Naive B cell (primary cell): ENCODE results near the gene ASTN2. TPM values are rescaled to one million over a fixed set of nuclear protein-coding genes. Genes with fewer than 3 reads are reported as not detected.

Source experiments
- ATAC-seq, 2 donors: fragments of 150-1000 bp; cut with Tn5 transposase; 2 replicates each; pipeline ENCODE4 v1.10.0; 2021; ENCODE audit warnings: low read depth in 2 of 2, mild to moderate bottlenecking in 2 of 2, moderate library complexity in 2 of 2
- DNase-seq: peaks from one replicate; pipeline ENCODE4 v3.0.0; 2022
- H3K27ac Mint-ChIP-seq, 6 donors: one replicate each; pipeline ENCODE4 v1.8.0; 2020 to 2022; ENCODE audit warnings: mild to moderate bottlenecking in 6 of 6, mixed read lengths in 6 of 6, moderate library complexity in 5 of 6, inconsistent platforms in 2 of 6
- H3K27me3 Mint-ChIP-seq, 3 donors: one replicate each; pipeline ENCODE4 v1.8.0; 2021 to 2022; ENCODE audit warnings: mixed read lengths in 3 of 3, mild to moderate bottlenecking in 1 of 3
- H3K36me3 Mint-ChIP-seq, 2 donors: one replicate each; pipeline ENCODE4 v1.8.0; 2020 to 2022; ENCODE audit warnings: mixed read lengths in 2 of 2, inconsistent platforms in 1 of 2, mild to moderate bottlenecking in 1 of 2
- H3K4me1 Mint-ChIP-seq, 3 donors: one replicate each; pipeline ENCODE4 v1.8.0; 2020 to 2022; ENCODE audit warnings: mixed read lengths in 3 of 3, inconsistent platforms in 1 of 3, mild to moderate bottlenecking in 1 of 3, moderate library complexity in 1 of 3
- H3K4me3 Mint-ChIP-seq, 8 donors: one replicate each; pipeline ENCODE4 v1.8.0; 2020 to 2022; ENCODE audit warnings: mild to moderate bottlenecking in 8 of 8, mixed read lengths in 8 of 8, moderate library complexity in 8 of 8, inconsistent platforms in 2 of 8
- H3K9me3 Mint-ChIP-seq, 7 donors: one replicate each; pipeline ENCODE4 v1.8.0; 2020 to 2022; ENCODE audit warnings: mixed read lengths in 7 of 7, mild to moderate bottlenecking in 5 of 7, inconsistent platforms in 2 of 7, moderate library complexity in 1 of 7
- polyA plus RNA-seq, 6 donors: library from polyadenylated mRNA; unstranded; fragments of 300-500 nt; fragmentation: Illumina TruSeq; gene quantifications; one replicate each; pipeline ENCODE4 v1.2.3, GENCODE V29; 2021; ENCODE audit warnings: low read depth in 6 of 6

ASTN2 gene
- polyA plus RNA-seq, 6 donors from 2014 or later, result 0.89 to 2.5 (median 1.5) TPM; not detected in 1

DNA sequence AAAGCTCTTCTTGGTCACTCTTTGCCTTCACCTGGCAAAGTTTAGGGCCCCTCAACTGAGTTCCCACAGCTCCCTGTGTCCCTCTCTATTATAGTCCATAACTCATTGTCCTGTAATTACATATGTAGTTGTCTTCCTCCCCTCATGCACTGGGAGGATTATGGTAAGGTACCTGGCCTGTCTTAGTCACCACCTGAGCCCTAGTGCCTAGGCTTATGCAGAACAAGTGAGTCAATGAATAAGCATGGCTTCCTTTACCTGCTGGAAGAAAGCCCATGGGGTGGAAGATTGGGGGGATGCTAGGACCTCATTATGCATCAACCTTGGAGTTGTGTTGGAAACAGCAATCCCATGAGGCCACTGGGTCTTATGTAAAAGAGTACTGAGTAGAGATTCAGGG is 915.4 kb downstream of the ASTN2 start:
- Mint-ChIP-seq H3K27me3 (peaks cover 0 to 8% (median 0%) of the 10 kb centered on the region in 3 donors), H3K4me3 (no peak overlapping the region)
- ATAC-seq, result no peak

DNA sequence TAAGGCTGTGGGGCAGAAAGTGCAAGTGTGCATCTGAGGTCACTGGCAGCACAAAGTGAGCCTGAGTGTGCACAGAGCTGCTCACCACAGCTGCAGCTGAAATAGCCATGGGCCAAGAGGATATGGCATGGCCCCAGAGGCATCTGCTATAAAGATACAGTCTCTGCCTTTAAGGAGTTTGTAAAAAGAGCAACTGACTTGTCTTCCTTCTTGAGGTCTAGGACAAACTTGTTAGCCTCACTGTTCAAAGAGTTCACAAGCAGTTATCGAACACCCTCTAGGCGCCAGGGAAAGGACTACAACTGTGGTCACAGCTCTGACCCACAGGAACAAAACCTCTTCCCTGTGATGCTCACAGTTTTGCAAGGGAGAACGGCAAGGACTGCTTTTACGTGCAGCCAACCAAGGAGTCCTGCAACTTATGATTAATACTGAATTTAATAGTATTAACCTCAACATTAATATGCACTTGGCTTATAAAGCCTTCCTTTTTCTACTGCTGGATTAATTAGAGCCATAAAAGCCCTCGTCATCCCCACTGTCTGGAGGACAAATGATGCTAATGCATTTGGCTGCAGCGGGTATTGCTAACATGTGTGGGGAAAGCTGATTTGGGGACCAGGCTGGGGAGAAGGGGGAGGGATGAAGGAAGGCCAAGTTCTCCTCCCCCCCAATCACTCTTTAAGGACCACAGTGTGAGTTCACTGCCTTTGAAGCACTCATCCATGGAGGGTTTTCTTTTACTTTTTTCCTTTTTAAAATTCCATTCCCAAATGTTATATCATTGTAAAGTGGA is 917.6 kb downstream of the ASTN2 start:
- peaks cover 0 to 6% of the 10 kb centered on the region in 2 donors for H3K36me3 Mint-ChIP-seq
- no peak for DNase-seq
- H3K27me3 Mint-ChIP-seq, result peaks cover 0 to 8% (median 0%) of the 10 kb centered on the region in 3 donors
- H3K4me1 Mint-ChIP-seq, result no peaks in the 10 kb centered on the region
- ATAC-seq, result no peak
- H3K4me3 Mint-ChIP-seq, result no peak overlapping the region
- H3K9me3 Mint-ChIP-seq, result peaks cover 0 to 6% (median 4%) of the 10 kb centered on the region in 7 donors
- no peak overlapping the region for H3K27ac Mint-ChIP-seq

More for the DNA sequence above, 915.4 kb downstream of the ASTN2 start:
- H3K36me3 Mint-ChIP-seq, result peaks cover 0 to 11% of the 10 kb centered on the region in 2 donors
- no peak overlapping the region for H3K27ac Mint-ChIP-seq
- peaks cover 0 to 13% (median 8%) of the 10 kb centered on the region in 7 donors for H3K9me3 Mint-ChIP-seq
- no peaks in the 10 kb centered on the region for H3K4me1 Mint-ChIP-seq
- DNase-seq, result no peak

DNA sequence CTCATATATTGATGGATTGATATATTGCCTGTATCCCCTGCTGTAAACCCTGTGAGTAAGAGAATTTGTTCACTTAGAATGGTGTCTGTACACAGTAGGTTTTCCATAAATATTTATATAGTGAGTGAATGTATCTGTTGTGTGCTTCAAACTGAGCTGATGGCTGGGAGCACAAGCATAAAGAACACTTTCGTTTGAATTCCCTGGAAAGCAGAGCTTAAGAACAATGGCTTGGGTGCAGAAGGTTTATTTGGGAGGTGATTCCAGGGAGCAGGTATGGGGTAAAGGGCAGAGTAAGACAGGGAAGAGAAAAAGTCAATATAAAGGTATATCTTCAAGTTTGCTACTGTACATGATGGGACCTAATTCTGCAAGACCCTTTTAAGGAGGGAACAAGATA is 918.7 kb downstream of the ASTN2 start:
- Mint-ChIP-seq H3K9me3 (peaks cover 0 to 2% (median 0%) of the 10 kb centered on the region in 7 donors), H3K36me3 (no peaks in the 10 kb centered on the region)

DNA sequence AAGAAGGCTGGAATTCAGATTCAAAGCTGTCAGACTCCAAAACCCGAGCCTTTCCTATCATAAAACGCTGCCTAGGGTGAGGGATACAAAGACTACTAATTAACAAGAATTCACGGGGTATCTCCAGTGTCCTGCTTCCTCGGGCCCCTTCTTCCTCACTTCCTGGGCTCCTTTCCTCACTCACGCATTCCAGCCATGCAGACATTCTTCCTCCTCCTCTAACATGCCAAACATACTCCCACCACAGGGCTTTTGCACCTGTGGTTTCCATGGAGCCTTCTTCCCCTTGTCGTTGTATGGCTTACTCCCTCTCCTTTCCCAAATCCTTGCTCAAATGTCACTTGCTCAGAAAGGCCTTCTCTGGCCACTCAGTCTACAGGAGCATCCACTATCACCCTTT is 919.1 kb downstream of the ASTN2 start:
- no peak overlapping the region for H3K4me3 Mint-ChIP-seq
- H3K36me3 Mint-ChIP-seq, result no peaks in the 10 kb centered on the region
- ATAC-seq, result no peak
- H3K27ac Mint-ChIP-seq, result no peak overlapping the region
- no peaks in the 10 kb centered on the region for H3K4me1 Mint-ChIP-seq
- H3K27me3 Mint-ChIP-seq, result peaks cover 0 to 8% (median 0%) of the 10 kb centered on the region in 3 donors
- H3K9me3 Mint-ChIP-seq, result peaks cover 0 to 2% (median 0%) of the 10 kb centered on the region in 7 donors
- DNase-seq, result no peak

More for the DNA sequence above, 918.7 kb downstream of the ASTN2 start:
- no peak for DNase-seq
- Mint-ChIP-seq H3K27me3 (peaks cover 0 to 8% (median 0%) of the 10 kb centered on the region in 3 donors), H3K27ac (no peak overlapping the region), H3K4me1 (no peaks in the 10 kb centered on the region), H3K4me3 (no peak overlapping the region)
- ATAC-seq, result no peak

DNA sequence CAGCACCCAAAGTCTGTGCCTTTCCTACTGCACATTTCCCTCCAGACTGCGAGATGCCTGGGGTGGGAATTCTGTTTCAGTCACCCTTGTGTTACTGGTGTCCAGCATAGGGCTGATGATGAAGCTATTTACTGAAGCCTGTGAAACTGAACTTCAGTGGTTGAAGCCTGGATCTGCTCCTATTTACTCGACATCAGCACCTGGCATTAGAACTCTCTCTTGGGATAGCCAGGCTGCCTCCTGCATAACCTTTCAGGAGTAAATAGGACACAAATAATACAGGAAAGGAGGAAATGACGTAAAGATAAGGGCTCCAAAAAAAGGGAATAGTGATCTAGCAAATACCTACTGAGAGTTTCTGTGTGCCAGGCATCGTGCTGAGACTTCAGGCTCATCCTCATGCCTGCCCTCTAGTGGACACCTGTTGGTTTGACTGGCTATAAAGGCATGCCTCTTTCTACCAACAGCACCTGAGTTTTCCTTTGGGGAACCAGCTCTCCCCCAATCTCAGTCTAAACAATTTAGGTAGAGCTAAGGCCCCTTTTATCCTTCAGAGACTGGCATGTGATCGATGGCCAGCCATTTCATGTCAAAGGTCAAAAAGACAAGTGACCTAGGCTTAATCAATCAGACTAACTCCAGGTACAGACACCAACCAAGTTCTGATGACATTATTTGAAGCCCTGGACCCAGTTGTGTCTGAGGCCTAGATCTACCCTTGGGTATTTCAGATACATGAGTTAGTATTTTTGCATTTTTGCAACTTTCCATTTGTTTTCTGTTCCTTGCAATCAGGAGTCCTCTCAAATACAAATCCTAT is 919.8 kb downstream of the ASTN2 start:
- peaks cover 0 to 8% (median 0%) of the 10 kb centered on the region in 3 donors for H3K27me3 Mint-ChIP-seq
- ATAC-seq (no peak), DNase-seq (no peak)
- peaks cover 0 to 2% (median 0%) of the 10 kb centered on the region in 7 donors for H3K9me3 Mint-ChIP-seq
- H3K4me1 Mint-ChIP-seq, result no peaks in the 10 kb centered on the region
- no peak overlapping the region for H3K27ac Mint-ChIP-seq
- no peaks in the 10 kb centered on the region for H3K36me3 Mint-ChIP-seq
- no peak overlapping the region for H3K4me3 Mint-ChIP-seq

DNA sequence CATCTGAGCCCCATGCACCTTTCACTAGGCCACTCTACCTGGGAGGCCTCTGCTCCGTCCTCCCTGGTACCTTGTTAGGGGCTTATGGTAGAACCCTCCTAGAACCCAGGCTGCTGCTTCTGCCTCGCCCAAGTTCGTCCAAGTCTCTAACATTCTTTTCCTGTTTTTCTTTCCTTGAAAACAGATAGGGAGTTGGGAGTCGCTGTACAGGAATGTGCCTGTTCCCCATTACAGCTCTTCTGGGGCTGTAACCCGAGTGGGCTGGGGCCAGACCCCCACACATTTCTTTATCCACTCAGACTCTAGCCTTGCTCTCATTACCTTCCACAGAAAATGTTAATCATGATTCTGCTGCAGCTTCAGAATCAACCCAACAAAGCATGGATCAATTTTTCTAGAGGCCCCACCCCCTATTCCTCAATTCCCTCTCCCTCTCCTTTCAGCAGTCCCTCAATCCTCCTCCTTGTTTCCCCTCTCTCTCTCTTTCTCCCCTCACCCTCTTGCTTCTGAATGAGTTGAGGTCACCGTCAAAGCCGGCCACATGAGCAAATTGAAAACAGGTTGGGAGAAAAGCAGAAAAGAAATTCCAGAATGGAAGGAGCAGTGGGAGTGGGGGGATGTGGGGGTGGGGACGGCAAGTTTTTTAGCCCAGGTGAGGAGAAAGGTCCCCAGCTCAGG is 921.5 kb downstream of the ASTN2 start:
- H3K27ac Mint-ChIP-seq, result no peak overlapping the region
- no peak for ATAC-seq
- H3K36me3 Mint-ChIP-seq, result no peaks in the 10 kb centered on the region
- DNase-seq, result no peak
- no peak overlapping the region for H3K4me3 Mint-ChIP-seq
- H3K9me3 Mint-ChIP-seq, result peaks cover 0 to 2% (median 0%) of the 10 kb centered on the region in 7 donors
- peaks cover 0 to 8% (median 0%) of the 10 kb centered on the region in 3 donors for H3K27me3 Mint-ChIP-seq
- no peaks in the 10 kb centered on the region for H3K4me1 Mint-ChIP-seq

DNA sequence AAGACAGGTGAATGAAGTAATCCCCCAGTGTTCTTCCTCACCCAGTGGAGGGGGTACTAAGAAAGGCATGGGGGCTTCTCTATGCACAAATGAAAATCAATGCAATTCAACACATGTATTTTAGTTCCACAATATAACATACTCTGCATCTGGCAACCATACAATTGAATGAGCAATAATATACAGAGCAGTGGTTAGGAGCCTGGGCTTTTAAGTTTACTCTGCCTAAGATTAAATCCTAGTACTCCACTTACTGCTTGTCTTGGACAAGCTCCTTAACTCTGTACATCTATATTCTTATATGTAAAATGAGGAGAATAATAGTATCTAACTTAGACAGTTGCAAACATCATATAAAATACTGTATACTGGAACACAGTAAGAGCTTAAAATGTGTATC is 923.2 kb downstream of the ASTN2 start:
- ATAC-seq, result no peak
- no peaks in the 10 kb centered on the region for H3K36me3 Mint-ChIP-seq
- H3K27me3 Mint-ChIP-seq, result peaks cover 0 to 8% (median 0%) of the 10 kb centered on the region in 3 donors
- H3K4me3 Mint-ChIP-seq, result no peak overlapping the region
- no peak overlapping the region for H3K27ac Mint-ChIP-seq
- no peaks in the 10 kb centered on the region for H3K4me1 Mint-ChIP-seq
- peaks cover 0 to 2% (median 0%) of the 10 kb centered on the region in 7 donors for H3K9me3 Mint-ChIP-seq
- DNase-seq, result no peak

DNA sequence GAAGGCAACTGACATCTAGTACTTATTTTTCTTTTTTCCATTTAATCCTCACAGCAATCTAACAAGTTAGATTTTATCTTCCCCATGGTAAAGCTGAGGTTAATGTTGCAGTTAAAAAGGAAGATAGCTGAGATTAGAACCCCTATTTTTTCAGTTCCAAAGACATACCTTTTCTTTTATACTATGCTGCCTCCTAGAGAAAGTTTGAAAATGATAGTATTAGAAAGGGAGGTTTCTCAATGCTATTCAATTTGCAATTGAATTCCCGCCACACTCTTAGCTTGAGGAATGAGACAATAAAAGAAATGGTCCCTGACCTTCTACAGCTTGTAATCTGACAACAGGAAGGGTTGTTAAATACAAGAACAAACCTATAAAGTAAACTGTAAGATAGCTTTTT is 923.6 kb downstream of the ASTN2 start:
- Mint-ChIP-seq H3K4me1 (no peaks in the 10 kb centered on the region), H3K36me3 (no peaks in the 10 kb centered on the region)
- ATAC-seq, result no peak

DNA sequence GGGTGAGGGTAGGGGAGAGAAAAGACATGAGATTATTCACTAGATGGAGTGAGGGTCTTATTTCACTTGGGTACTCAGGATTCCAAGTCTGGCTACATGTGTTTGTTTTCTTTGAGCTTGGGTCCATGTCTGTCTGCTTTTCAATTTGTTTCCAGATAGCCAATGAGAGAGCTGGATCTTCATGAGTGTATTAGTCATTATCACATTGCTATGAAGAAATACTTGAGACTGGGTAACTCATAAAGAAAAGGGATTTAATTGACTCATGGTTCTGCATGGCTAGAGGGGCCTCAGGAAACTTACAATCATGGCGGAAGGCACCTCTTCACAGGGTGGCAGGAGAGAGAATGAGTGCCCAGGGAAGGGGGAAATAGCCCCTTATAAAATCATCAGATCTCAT is 924.5 kb downstream of the ASTN2 start:
- Mint-ChIP-seq H3K36me3 (no peaks in the 10 kb centered on the region), H3K9me3 (no peaks in the 10 kb centered on the region), H3K4me3 (no peak overlapping the region)

More for the DNA sequence above, 923.6 kb downstream of the ASTN2 start:
- Mint-ChIP-seq H3K9me3 (peaks cover 0 to 2% (median 0%) of the 10 kb centered on the region in 7 donors), H3K27me3 (peaks cover 0 to 8% (median 0%) of the 10 kb centered on the region in 3 donors), H3K4me3 (no peak overlapping the region), H3K27ac (no peak overlapping the region)
- no peak for DNase-seq

DNA sequence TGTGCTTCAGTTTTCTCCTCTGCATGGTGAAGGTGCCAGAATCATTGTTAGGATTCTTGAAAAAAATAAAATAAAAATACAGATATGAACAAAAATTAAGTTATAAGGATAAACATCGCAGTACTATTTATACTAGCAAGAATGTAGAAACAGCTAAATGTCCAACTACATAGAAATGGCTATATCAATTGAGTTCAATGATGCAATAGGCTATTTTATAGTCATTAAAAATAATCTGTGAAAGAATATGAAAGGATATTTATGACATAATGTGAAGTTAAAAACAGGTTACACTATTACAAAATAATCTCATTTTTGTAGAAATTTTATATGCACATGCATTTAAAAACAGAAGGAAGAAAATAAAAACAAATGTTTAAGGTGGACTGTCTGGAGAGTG is 926.5 kb downstream of the ASTN2 start:
- ATAC-seq, result no peak
- no peaks in the 10 kb centered on the region for H3K4me1 Mint-ChIP-seq
- no peak for DNase-seq
- no peak overlapping the region for H3K4me3 Mint-ChIP-seq
- no peaks in the 10 kb centered on the region for H3K9me3 Mint-ChIP-seq
- H3K36me3 Mint-ChIP-seq, result no peaks in the 10 kb centered on the region
- no peak overlapping the region for H3K27ac Mint-ChIP-seq
- no peaks in the 10 kb centered on the region for H3K27me3 Mint-ChIP-seq

More for the DNA sequence above, 924.5 kb downstream of the ASTN2 start:
- Mint-ChIP-seq H3K27me3 (no peaks in the 10 kb centered on the region), H3K4me1 (no peaks in the 10 kb centered on the region), H3K27ac (no peak overlapping the region)
- DNase-seq (no peak), ATAC-seq (no peak)

DNA sequence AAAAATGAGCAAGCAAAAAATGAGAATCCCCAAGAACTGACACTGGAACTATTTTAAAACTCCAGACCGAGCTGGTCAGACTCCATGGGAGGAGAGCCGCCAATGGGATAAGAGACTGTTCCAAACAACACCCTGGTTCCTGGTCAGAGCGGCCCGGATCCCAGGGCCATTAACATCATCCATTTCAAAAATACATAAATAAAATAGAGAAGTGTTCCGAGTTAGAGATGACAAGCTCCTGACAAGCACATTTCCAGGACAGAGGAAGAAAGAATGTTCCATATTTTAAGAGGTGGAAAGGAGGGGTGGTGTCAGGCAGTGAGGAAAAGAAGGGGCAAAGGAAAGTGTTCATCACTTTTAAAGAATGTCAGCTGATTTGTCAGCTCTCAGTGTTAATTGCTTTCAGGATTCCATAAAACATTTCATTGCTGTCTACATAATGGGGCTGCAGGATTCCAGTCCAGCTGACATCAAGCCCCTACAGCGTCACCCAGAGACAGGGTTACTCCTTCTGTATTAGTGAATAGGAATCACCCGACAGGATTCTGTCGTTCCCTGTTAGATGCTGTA is 930.3 kb downstream of the ASTN2 start:
- H3K9me3 Mint-ChIP-seq, result no peaks in the 10 kb centered on the region
- no peak overlapping the region for H3K4me3 Mint-ChIP-seq
- no peak overlapping the region for H3K27ac Mint-ChIP-seq
- ATAC-seq (no peak), DNase-seq (no peak)
- no peaks in the 10 kb centered on the region for H3K27me3 Mint-ChIP-seq
- no peaks in the 10 kb centered on the region for H3K4me1 Mint-ChIP-seq
- no peaks in the 10 kb centered on the region for H3K36me3 Mint-ChIP-seq

DNA sequence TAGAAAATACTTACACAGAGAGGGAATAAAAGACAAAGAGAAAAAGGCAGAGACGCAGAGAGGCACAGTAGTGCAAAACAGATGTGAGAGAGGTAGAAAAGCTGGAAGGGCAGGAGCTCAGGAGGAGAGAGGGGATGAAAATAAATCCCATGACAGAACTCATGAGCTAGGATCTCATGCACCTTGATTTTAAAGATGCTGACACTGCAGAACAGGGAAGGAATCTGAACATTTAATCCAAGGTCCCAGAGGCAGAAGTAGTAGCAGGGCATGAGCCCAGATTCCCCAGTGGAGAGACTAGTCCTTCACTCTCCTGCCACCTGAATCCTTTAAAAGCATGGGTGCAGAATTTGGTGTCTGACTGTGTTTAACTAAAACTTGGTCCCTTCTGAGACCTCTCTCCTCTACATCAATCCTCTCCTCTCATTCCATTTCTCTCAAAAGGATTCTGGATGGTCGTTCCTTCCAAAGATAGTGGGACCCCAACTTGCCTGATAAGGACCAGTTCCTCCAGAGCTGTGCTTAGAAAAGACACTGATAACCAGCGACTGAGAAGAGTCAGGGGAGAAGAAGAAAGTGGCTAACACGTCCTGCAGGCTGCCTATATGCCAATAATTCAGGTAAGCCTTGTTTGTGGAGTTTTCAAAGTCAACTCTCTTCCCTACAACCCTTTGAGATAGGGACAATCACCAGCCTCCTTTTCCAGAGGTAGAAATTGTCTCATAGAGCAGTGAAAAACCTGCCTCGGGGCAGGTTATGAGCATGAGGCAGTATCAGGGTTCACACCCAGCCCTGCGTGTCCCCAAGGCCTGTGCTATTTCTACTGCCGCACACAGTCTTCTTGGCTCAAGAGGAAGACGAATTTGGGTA is 931.0 kb downstream of the ASTN2 start:
- H3K36me3 Mint-ChIP-seq, result no peaks in the 10 kb centered on the region
- no peaks in the 10 kb centered on the region for H3K27me3 Mint-ChIP-seq
- H3K9me3 Mint-ChIP-seq, result peaks cover 0 to 3% (median 0%) of the 10 kb centered on the region in 7 donors
- DNase-seq (no peak), ATAC-seq (no peak)
- no peaks in the 10 kb centered on the region for H3K4me1 Mint-ChIP-seq
- H3K27ac Mint-ChIP-seq, result peak overlapping the region in 1 of 6 donors; percentile 4
- no peak overlapping the region for H3K4me3 Mint-ChIP-seq
